ENCODE measurements around the gene KCMF1. TPM values are rescaled to one million over a fixed set of nuclear protein-coding genes. Genes with fewer than 3 reads are reported as not detected.

KCMF1 gene
- total RNA-seq, 1 experiment from 2014 or later = 42.7 TPM

DNA sequence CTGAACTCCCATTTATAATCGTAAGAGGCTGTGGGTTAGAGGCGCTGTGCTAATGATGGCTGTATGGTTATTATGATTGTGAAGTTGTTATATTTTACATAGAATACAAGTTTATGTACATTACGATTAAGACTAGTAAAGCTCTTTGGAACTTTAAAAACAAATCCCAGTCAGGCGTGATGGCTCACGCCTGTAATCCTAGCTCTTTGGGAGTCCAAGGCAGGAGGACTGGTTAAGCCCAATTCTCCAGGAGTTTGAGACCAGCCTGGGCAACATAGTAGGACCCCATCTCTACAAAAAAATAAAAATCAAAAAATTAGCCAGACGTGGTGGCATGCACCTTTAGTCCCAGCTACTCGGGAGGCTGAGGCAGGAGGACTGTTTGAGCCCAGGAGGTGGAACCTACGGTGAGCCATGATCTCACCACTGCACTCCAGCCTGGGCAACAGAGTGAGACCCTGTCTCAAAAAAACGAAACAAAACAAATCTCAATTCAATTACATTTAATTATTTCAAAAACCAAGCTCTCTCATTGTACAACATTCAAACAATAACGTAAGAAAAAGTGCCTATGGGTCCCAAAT lies 23.9 kb upstream of the KCMF1 start:
- no peak for DNase-seq (ENCODE audit: low read depth)
- in situ Hi-C loops (cut with HindIII; ENCODE audit: low pct_unique_long_range_greater_than_20kb, low sequenced_read_pairs) = no loop called here

DNA sequence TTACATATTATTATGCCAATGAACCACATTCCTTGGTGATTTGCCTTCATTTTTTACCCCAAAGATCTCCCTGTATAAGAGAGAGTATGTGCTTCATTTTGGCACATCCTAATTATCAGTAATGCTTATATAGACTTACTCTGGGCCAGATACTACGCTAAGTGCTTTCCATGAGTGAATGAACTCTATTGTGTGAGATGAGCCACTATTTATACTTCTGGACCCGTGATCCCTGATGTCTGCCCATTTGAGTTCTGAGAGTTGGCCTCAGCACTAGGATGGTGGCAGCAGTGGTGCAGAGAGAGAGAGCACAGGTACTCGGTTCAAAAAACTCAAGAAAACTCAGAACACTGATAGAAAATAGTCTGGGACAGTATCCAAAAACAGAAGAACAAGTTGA lies 17.4 kb upstream of the KCMF1 start:
- DNase-seq (ENCODE audit: low read depth) = no peak
- in situ Hi-C loops (cut with HindIII; ENCODE audit: low pct_unique_long_range_greater_than_20kb, low sequenced_read_pairs) = no loop called here

DNA sequence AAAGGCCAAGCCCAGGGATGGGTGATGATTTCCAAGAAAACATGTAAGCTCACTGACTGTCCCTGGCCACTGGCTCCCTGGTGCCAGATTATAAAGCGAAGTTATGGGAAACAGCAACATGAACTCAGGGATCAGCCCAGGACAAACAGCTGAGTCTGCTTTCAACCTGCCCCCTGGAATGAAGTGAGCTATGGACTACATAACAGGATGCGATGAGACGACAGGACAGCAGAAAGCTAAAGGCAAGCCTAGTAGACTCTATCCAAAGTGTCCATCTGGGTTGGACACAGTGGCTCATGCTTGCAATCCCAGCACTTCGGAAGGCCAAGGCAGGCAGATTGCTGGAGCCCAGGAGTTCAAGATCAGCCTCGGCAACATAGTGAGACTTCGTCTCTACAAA lies 16.6 kb upstream of the KCMF1 start:
- in situ Hi-C loops (cut with HindIII; ENCODE audit: low pct_unique_long_range_greater_than_20kb, low sequenced_read_pairs) = no loop called here
- no peak for DNase-seq (ENCODE audit: low read depth)

DNA sequence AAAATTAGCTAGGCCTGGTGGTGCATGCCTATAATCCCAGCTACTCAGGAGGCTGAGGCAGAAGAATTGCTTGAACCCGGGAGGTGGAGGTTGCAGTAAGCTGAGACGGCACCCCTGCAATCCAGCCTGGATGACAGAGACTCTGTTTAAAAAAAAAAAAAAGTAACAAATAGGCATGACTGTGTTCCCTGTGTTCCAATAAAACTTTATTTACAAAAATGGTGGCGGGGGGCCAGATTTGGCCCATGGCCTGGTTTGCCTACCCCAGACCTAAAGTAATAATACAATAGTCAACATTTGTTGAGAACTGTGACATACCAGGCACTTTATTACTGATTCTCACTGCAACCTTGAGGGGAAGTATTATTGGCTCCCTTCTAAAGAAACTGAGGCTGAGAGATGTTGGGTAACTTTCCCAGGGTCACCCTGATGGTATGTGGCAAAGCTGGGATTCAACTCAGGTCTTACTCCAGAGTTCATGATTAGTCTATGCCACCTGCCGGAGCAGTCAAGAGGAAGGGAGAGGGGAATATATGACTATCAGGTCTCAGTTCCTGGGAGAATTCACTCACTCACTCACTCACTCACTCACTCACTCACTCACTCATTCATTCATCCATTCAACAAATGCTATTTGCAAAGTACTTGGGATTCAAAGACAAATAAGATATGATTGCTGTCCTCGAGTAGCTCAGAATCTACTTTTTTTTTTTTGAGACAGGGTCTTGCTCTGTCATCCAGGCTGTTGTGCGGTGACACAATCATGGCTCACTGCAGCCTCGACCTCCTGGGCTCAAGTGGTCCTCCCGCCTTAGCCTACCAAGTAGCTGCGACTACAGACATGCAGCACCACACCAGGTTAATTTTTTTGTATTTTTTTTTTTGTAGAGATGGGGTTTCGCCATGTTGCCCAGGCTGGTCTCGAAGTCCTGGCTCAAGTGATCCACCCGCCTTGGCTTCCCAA lies 14.3 kb upstream of the KCMF1 start:
- DNase-seq (ENCODE audit: low read depth) = no peak
- in situ Hi-C loops (cut with HindIII; ENCODE audit: low pct_unique_long_range_greater_than_20kb, low sequenced_read_pairs) = no loop called here

DNA sequence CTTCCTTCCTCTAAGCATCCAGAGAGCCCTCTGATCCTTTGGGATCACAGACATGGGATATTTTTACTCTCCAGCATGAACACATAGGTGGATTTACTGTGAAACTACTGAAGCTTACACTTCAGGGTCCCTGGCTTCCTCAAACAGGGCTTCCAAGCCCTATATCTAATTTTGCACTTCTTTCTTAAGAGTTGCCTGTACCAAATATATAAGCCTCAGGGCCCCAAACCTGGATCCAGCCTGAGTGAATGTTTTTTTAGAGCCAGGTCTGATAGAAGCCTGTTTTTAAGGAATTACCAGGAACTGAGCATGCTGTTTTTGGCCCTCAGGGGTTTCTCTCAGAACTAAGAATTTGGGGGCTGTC lies 13.2 kb upstream of the KCMF1 start:
- DNase-seq (ENCODE audit: low read depth) = no peak
- in situ Hi-C loops (cut with HindIII; ENCODE audit: low pct_unique_long_range_greater_than_20kb, low sequenced_read_pairs) = no loop called here

DNA sequence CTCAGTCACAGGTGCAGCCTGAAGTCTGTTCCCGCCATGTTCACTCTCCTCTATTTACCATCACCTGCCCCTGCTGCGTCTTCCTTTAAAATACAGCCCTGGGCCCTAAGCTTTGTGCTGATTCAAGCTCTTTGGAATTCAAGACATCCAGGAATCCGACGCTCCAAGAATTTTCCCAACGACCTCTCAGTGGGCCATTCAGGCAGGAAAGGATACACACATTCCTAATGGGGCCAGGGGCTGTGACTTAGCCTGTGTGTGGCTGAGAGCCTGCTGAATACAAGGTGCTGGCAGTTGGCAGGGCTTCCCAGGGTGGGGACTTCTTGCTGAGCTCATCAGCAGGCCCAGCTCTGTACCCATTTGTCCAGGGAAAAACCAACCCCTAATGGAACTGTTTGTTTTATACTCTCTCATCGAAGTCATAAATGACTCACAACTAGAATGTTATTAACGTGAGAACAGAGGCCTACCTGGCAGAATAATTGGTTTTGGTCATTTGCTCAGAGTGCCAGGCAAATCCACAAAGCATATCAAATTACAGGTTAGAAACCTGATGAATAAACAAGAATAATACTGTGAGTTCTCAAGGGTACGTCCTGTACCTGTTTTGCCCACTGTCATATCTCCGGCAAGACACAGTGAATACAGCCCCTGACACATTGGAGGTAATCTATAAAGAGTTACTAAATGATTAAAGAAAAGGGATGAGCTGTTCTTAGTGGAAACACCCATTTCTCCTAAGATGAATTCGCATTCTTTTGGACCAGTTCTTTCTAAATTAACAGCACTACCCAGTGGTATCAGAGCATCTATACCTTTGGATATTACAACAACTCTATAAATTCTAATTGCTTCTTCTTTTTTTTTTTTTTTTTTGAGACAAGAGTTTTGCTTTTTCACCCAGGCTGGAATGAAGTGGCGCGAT lies 12.6 kb upstream of the KCMF1 start:
- in situ Hi-C loops (cut with HindIII; ENCODE audit: low pct_unique_long_range_greater_than_20kb, low sequenced_read_pairs) = no loop called here
- DNase-seq (ENCODE audit: low read depth) = peak; percentile 99

DNA sequence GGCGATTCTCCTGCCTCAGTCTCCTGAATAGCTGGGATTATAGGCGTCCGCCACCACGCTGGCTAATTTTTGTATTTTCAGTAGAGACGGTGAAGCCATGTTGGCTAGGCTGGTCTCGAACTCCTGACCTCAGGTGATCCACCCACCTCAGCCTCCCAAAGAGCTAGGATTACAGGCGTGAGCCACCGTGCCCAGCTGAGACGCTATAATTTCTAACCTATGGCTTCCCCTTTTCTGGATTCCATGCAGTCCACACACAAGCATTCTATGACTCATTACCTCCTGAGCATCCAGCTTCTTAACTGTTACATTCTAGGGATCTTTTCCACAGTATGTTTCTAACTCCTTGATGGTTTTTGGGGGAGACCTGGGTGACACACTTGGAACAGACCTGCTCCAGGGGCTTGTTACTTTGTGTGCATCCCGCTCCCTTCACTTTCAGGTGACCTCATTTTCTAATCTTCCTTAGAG lies 11.8 kb upstream of the KCMF1 start:
- peak; percentile 86 for DNase-seq (ENCODE audit: low read depth)
- in situ Hi-C loops (cut with HindIII; ENCODE audit: low pct_unique_long_range_greater_than_20kb, low sequenced_read_pairs) = no loop called here

DNA sequence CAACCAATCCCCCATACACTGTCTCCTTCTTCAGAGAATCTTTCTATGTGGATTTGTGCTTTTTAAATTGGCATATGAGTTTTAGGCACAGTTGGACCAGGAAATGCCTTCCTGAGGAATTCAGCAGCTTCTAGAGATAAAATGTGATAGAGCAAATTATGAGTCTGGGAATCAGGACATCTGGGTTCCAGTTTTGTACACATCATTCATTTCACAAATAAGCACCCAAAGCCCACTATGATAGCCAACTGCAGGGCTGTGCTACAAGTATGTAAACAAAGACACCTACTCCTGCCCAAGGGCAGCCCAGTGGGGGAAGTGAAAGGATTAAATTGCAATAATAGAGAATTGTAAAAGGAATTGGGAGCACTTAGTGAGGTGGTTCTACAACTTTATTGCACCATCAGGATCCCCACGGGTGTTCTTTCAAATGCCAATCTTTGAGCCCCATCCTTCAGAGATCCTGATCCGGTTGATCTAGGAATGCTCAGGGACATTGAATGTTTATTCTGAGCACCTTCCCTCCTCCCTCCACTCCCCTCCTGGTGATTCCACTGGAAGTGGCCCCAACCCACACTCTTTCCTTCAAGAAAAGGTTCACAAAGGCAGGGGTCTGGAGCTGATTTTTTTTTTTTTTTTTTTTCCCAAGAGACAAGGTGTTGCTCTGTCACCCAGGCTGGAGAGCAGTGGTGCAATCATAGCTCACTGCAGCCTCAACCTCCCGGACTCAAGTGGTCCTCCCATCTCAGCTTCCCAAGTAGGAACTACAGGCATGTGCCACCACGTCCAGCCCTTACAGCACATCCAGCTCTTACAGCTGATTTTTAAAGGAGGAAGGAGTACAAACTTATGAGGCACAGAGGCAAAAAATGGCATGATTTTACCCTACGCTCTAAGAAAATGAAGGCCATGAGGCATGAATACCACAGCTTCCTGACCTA lies 11.1 kb upstream of the KCMF1 start:
- peak; percentile 83 for DNase-seq (ENCODE audit: low read depth)
- in situ Hi-C loops (cut with HindIII; ENCODE audit: low pct_unique_long_range_greater_than_20kb, low sequenced_read_pairs) = no loop called here

DNA sequence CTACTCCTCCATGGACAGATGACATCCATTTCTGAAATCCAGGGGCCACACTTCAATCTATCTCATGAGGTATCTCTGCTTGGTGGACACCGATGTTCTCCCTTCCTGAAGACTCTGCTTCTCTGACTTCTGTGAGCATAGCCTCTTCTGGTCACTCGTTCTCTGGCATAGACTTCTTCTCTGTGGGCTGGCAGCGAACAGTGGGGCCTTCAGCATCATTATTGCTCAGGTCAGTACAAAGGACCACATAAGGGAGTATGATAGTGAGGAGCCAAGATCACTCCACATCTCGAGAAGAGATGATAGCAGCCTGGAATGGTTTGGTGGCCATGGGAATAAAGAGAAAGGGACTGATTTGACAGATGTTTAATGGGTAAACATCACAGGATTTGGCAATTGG lies 8.0 kb upstream of the KCMF1 start:
- in situ Hi-C loops (cut with HindIII; ENCODE audit: low pct_unique_long_range_greater_than_20kb, low sequenced_read_pairs) = no loop called here
- DNase-seq (ENCODE audit: low read depth) = no peak

DNA sequence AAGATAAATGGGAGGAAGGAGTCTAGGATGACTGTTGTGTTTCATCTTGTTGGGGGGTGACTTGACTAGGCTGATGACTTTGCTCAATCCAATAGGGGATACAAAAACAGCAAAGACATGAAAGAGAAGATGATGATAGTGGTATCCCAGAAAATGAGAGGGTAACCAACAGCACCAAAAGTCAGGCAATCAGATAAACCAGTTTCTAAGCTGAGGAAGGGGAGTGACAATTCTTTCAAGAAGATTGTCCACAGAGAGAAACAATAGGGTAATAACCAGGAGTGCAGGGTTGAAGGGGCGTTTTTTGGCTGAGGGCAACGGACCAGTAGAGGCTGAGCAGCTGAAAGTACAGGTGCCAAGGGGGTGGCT lies 7.7 kb upstream of the KCMF1 start:
- in situ Hi-C loops (cut with HindIII; ENCODE audit: low pct_unique_long_range_greater_than_20kb, low sequenced_read_pairs) = no loop called here
- no peak for DNase-seq (ENCODE audit: low read depth)

DNA sequence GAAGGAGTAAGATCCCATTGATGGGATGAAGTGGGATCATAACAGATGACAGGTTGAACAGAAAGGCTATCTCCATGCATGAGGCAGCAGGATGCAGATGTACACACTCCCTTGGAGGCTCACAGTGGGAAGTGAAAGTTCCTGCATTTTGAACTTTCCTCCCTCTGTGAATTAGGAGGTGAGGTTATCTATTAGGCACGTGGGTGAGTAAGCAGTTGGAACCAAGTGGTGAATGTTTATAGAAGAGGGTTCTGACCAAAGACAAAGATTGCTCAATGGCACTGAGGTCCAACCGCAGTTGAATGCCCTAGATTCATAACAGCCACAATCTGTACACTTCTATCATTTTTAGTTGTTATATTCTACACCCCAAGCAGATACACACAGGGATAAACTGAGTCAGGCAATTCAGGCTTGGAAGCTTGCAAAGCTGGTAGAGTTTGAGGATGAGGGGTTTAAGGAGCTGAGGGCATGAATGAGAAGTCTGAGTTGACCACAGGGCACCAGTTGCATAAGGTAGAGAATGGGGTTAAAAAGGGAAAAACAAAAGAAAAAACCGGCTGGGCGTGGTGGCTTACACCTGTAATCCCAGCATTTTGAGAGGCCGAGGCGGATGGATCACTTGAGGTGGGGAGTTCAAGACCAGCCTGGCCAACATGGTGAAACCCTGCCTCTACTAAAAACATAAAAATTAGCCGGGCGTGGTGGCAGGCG lies 7.1 kb upstream of the KCMF1 start:
- peak; percentile 83 for DNase-seq (ENCODE audit: low read depth)
- in situ Hi-C loops (cut with HindIII; ENCODE audit: low pct_unique_long_range_greater_than_20kb, low sequenced_read_pairs) = no loop called here

DNA sequence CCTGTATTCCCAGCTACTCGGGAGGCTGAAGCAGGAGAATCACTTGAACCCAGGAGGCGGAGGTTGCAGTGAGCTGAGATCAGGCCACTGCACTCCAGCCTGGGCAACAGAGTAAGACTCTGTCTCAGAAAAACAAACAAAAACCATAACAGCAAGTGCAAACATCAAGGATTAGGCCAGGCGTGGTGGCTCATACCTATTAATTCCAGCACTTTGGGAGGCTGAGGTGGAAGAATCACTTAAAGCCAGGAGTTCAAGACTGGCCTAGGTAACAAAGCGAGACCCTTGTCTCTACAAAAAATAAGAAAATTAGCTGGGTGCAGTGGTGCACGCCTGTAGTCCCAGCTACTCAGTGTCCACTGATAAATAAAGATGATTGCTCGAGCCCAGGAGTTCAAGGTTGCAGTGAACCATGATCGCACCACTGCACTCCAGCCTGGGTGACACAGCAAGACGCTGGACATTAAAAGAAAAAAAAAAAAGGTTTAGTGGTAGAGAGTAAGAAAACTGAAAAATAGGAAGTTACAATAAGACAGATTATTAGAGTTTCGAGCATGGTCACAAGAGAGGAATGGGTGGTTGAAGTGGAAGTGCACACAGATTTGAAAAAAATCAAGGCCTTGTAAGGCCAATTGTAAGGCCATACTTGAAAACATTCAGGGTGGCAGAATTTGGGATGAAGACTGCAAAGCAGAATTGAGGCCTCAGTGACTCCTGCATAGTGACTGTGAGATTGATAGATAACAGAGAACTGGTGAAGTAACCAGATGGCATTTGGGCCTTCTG lies 6.4 kb upstream of the KCMF1 start:
- in situ Hi-C loops (cut with HindIII; ENCODE audit: low pct_unique_long_range_greater_than_20kb, low sequenced_read_pairs) = no loop called here
- peak; percentile 72 for DNase-seq (ENCODE audit: low read depth)

DNA sequence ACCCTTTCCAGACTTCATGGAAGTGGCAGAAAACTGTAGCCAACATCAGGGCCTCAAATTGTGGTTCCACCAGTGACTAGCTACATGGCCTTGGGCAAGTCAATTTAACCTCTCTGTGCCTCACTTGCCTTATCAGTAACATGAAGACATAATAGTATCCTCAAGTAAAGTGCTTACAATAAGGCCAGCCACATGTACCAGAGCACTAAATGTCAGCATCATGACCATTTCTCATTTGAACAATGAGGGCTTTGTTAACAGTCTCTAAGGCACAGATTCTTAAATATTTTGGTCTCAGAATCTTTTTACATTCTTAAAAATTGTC lies 5.8 kb upstream of the KCMF1 start:
- in situ Hi-C loops (cut with HindIII; ENCODE audit: low pct_unique_long_range_greater_than_20kb, low sequenced_read_pairs) = no loop called here
- DNase-seq (ENCODE audit: low read depth) = no peak

DNA sequence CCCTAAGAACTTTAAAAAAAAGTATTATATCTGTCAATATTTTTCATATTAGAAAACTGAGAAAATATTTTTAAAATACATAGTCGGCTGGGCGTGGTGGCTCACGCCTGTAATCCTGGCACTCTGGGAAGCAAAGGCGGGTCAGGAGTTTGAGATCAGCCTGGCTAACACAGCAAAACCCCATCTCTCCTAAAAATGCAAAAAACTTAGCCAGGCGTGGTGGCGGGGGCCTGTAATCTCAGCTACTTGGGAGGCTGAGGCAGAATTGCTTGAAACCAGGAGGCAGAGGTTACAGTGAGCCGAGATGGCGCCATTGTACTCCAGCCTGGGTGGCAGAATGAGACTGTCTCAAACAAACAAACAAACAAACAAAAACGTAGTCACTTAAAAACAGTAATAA lies 5.1 kb upstream of the KCMF1 start:
- DNase-seq (ENCODE audit: low read depth) = no peak
- in situ Hi-C loops (cut with HindIII; ENCODE audit: low pct_unique_long_range_greater_than_20kb, low sequenced_read_pairs) = no loop called here

DNA sequence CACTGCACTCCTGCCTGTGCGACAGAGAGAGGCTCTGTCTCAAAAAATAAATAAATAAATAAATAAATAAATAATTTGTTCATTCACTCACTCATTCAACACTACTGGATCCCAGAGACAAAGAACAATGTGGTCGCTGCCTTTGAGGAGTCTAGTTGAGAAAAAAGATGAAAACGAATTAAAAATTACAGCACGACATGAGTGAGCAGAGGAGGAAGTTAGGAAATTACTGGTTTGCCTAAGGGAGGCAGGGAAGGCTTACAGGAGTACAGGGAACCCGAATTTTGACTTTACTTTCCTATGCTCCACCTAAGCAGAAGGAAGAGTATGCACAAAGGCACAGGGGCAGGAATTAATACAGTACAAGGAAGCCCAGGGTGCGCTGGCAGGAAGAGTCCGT lies 4.2 kb upstream of the KCMF1 start:
- in situ Hi-C loops (cut with HindIII; ENCODE audit: low pct_unique_long_range_greater_than_20kb, low sequenced_read_pairs) = no loop called here

DNA sequence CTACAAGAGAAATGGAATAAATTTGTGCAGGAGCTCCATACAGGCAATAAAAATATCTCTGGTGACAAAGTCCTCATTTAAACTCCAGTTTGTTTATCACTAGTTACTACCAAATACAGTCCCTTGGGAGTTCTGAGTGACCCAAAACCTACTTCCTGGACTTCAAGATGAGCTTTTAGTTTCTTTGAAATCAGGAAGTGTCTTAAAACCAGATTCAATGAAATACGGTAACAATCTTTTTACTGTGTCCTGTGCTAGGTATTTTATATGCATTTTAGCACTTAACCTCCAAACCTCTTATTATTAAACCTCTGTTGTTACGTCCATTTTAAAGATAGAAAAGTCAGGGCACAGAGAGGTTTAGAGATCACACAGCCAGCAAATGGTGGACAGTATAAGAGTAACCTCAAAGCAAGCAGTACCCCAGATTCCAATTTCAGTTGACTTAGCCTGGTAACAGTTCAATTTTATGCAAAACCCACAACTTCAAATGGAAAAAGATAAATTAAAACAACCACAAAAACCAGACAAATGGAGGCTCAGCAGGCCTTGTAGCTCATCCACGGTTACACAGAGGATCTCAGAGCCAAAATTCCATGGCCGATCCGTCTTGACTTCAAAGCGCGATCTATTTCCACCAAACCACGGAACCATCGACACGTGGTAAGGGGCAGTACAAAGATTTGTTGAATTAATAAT lies 1.3 kb upstream of the KCMF1 start:
- peak; percentile 38 for DNase-seq (ENCODE audit: low read depth)
- in situ Hi-C loops (cut with HindIII; ENCODE audit: low pct_unique_long_range_greater_than_20kb, low sequenced_read_pairs) = no loop called here

More for the DNA sequence above, 4.2 kb upstream of the KCMF1 start:
- no peak for DNase-seq (ENCODE audit: low read depth)
